Measurements from ENCODE around the gene OSER1. TPM values are rescaled to one million over a fixed set of nuclear protein-coding genes. Genes with fewer than 3 reads are reported as not detected.
"Not testable (repeated sequence)": the region's sequence is repeated elsewhere in the genome, so short reads cannot be mapped to it uniquely, and the experiment has no call there.

Gene OSER1
- polyA plus RNA-seq, 1 donor (not counting 4 experiments of a cell fraction or from before 2014, with no cell fraction given), result 41.5 TPM

DNA sequence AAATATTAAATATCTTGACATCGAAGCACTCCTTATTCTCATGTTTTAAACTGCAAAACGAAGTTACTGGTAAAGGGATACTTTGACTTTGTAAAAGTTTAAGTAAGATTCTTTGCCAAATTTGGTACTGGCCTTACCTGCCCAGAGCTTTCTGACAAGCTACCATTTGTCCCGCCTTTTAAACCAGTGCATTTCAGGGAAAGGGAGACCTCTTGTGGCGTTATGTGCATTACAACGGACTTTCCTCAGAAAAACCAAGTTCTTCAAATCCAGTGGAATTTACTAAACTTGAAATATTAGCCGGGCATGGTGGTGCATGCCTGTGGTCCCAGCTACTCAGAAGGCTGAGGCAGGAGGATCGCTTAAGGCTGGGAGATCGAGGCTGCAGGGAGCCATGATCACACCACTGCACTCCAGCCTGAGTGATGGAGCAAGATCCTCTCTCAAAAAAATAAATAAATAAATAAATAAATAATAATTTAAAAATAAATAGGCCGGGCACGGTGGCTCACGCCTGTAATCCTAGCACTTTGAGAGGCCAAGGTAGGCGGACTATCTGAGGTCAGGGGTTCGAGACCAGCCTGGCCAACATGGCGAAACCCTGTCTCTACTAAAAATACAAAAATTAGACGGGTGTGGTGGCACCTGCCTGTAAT, 20.2 kb downstream of the OSER1 start:
- DNase-seq (ENCODE audit: low read depth, low spot score); H3K9ac ChIP-seq (ENCODE audit: control insufficient read depth, extremely low read depth, insufficient read depth, low read length); H3K27me3 ChIP-seq (ENCODE audit: control insufficient read depth, extremely low read depth, insufficient read depth, low read length); H3K4me3 ChIP-seq (ENCODE audit: control insufficient read depth in 2 of 3, extremely low read depth in 1 of 3, insufficient read depth in 2 of 3, low read depth in 1 of 3, low read length in 3 of 3); H3K4me2 ChIP-seq (ENCODE audit: control insufficient read depth, extremely low read depth, insufficient read depth, low read depth, low read length); H3K36me3 ChIP-seq (ENCODE audit: control insufficient read depth in 2 of 2, extremely low read depth in 1 of 2, insufficient read depth in 2 of 2, low read length in 2 of 2); H3K27ac ChIP-seq (ENCODE audit: control insufficient read depth, insufficient read depth, low read length); H3K9me1 ChIP-seq (ENCODE audit: control insufficient read depth, extremely low read depth, insufficient read depth, low read length); H4K20me1 ChIP-seq (ENCODE audit: control insufficient read depth, extremely low read depth, insufficient read depth, low read length); H2AFZ ChIP-seq (ENCODE audit: control insufficient read depth, low read length); H3K9me3 ChIP-seq (ENCODE audit: control insufficient read depth, low read depth, low read length): not testable (repeated sequence)
- TF ChIP-seq CTCF (optimal IDR thresholded peaks at IDR 0.05 in 1 of 3, IDR thresholded peaks at IDR 0.05 in 1 of 3, conservative IDR thresholded peaks at IDR 0.05 in 1 of 3; ENCODE audit: extremely low read depth in 1 of 3, insufficient read depth in 2 of 3, low read length in 3 of 3), result peak; percentile 63 to 76 (median 76)
- dilution Hi-C loops (cut with MboI; ENCODE audit: extremely low pct_ligation_motif_present, low sequenced_read_pairs), result loop anchor here (10.0 kb wide), 1 partner anchor 86 kb away; no protein-coding TSS in a partner anchor
- peak; percentile 49 for FAIRE-seq
- peaks cover 29% of the 10 kb centered on the region for H3K4me1 ChIP-seq (ENCODE audit: control insufficient read depth, extremely low read depth, insufficient read depth, low read length)
- peaks cover 13% of the 10 kb centered on the region for H3K79me2 ChIP-seq (ENCODE audit: control insufficient read depth, insufficient read depth, low read length)

- no peak for DNase-seq (ENCODE audit: low read depth, low spot score)
- peak overlapping the region; percentile 95 for H3K4me2 ChIP-seq (ENCODE audit: control insufficient read depth, extremely low read depth, insufficient read depth, low read depth, low read length)
Measured at GRCh38 chr20:44188752-44189151, 21.8 kb downstream of the OSER1 start.

More at GRCh38 chr20:44188752-44189151, 21.8 kb downstream of the OSER1 start:
- Histone ChIP-seq H3K9ac (ENCODE audit: control insufficient read depth, extremely low read depth, insufficient read depth, low read length) (peak overlapping the region; percentile 86), H3K27me3 (ENCODE audit: control insufficient read depth, extremely low read depth, insufficient read depth, low read length) (no peaks in the 10 kb centered on the region), H3K4me1 (ENCODE audit: control insufficient read depth, extremely low read depth, insufficient read depth, low read length) (peaks cover 38% of the 10 kb centered on the region), H3K9me3 (ENCODE audit: control insufficient read depth, low read depth, low read length) (no peaks in the 10 kb centered on the region), H4K20me1 (ENCODE audit: control insufficient read depth, extremely low read depth, insufficient read depth, low read length) (no peaks in the 10 kb centered on the region), H3K79me2 (ENCODE audit: control insufficient read depth, insufficient read depth, low read length) (peaks cover 18% of the 10 kb centered on the region), H3K27ac (ENCODE audit: control insufficient read depth, insufficient read depth, low read length) (peak overlapping the region; percentile 86), H2AFZ (ENCODE audit: control insufficient read depth, low read length) (peak overlapping the region; percentile 85), H3K4me3 (ENCODE audit: control insufficient read depth in 2 of 3, extremely low read depth in 1 of 3, insufficient read depth in 2 of 3, low read depth in 1 of 3, low read length in 3 of 3) (no peak overlapping the region), H3K36me3 (ENCODE audit: control insufficient read depth in 2 of 2, extremely low read depth in 1 of 2, insufficient read depth in 2 of 2, low read length in 2 of 2) (no peaks in the 10 kb centered on the region), H3K9me1 (ENCODE audit: control insufficient read depth, extremely low read depth, insufficient read depth, low read length) (no peaks in the 10 kb centered on the region)
- no peak for FAIRE-seq
- dilution Hi-C loops (cut with MboI; ENCODE audit: extremely low pct_ligation_motif_present, low sequenced_read_pairs), result no loop called here
- TF ChIP-seq CTCF (optimal IDR thresholded peaks at IDR 0.05 in 1 of 3, IDR thresholded peaks at IDR 0.05 in 1 of 3, conservative IDR thresholded peaks at IDR 0.05 in 1 of 3; ENCODE audit: extremely low read depth in 1 of 3, insufficient read depth in 2 of 3, low read length in 3 of 3) (no peak), EZH2 (IDR thresholded peaks at IDR 0.05; ENCODE audit: low read length) (no peak)
